Measurements from ENCODE around the gene FRMD3. TPM values are rescaled to one million over a fixed set of nuclear protein-coding genes. Genes with fewer than 3 reads are reported as not detected.

Gene FRMD3
- total and polyA plus RNA-seq, 8 donors: 1.0 to 3.7 (median 2.3) TPM

GRCh38 chr9:83474631-83475030, 63.6 kb downstream of the FRMD3 start:
- H3K36me3 ChIP-seq: no peaks in the 10 kb centered on the region
- no peak for ATAC-seq
- H3K4me1 ChIP-seq: peaks cover 0 to 37% of the 10 kb centered on the region in 2 donors
- intact Hi-C loops (cut with DNase I): no loop called here
- TF ChIP-seq CTCF (IDR thresholded peaks at IDR 0.05): no peak
- H3K27me3 ChIP-seq: no peaks in the 10 kb centered on the region
- H3K27ac ChIP-seq: peak overlapping the region in 1 of 2 donors; percentile 87
- H3K9me3 ChIP-seq: no peaks in the 10 kb centered on the region
- DNase-seq: no peak
- no peak overlapping the region for H3K4me3 ChIP-seq

- H3K4me3 ChIP-seq: peak overlapping the region in 1 of 2 donors; percentile 7
Observed at GRCh38 chr9:83473488-83473971, 64.7 kb downstream of the FRMD3 start.

GRCh38 chr9:83472764-83473163, 65.4 kb downstream of the FRMD3 start:
- Histone ChIP-seq H3K27ac (peak overlapping the region in 1 of 2 donors; percentile 87), H3K4me1 (peaks cover 0 to 37% of the 10 kb centered on the region in 2 donors), H3K4me3 (peak overlapping the region in 1 of 2 donors; percentile 7), H3K27me3 (no peaks in the 10 kb centered on the region), H3K9me3 (no peaks in the 10 kb centered on the region), H3K36me3 (no peaks in the 10 kb centered on the region)
- intact Hi-C loops (cut with DNase I): no loop called here
- TF ChIP-seq CTCF (IDR thresholded peaks at IDR 0.05): no peak
- ATAC-seq: peak; percentile 49
- peak in 1 of 4 donors; percentile 39 for DNase-seq

More at GRCh38 chr9:83473488-83473971, 64.7 kb downstream of the FRMD3 start:
- Histone ChIP-seq H3K4me1 (peaks cover 0 to 37% of the 10 kb centered on the region in 2 donors), H3K27ac (peak overlapping the region in 1 of 2 donors; percentile 87), H3K9me3 (no peaks in the 10 kb centered on the region), H3K27me3 (no peaks in the 10 kb centered on the region), H3K36me3 (no peaks in the 10 kb centered on the region)
- TF ChIP-seq CTCF (IDR thresholded peaks at IDR 0.05): no peak
- intact Hi-C loops (cut with DNase I): no loop called here
- DNase-seq: no peak
- ATAC-seq: peak; percentile 31

- Histone ChIP-seq H3K4me1 (peaks cover 0 to 37% of the 10 kb centered on the region in 2 donors), H3K9me3 (no peaks in the 10 kb centered on the region), H3K27ac (peak overlapping the region in 1 of 2 donors; percentile 87), H3K27me3 (no peaks in the 10 kb centered on the region), H3K4me3 (no peak overlapping the region), H3K36me3 (no peaks in the 10 kb centered on the region)
- intact Hi-C loops (cut with DNase I): no loop called here
- DNase-seq (no peak), ATAC-seq (no peak)
- no peak for TF ChIP-seq CTCF (IDR thresholded peaks at IDR 0.05)
Observed at GRCh38 chr9:83472221-83472665, 66.0 kb downstream of the FRMD3 start.

GRCh38 chr9:83471241-83471640, 67.0 kb downstream of the FRMD3 start:
- Histone ChIP-seq H3K4me3 (no peak overlapping the region), H3K36me3 (no peaks in the 10 kb centered on the region), H3K4me1 (peaks cover 0 to 37% of the 10 kb centered on the region in 2 donors), H3K9me3 (no peaks in the 10 kb centered on the region), H3K27ac (peak overlapping the region in 1 of 2 donors; percentile 87), H3K27me3 (no peaks in the 10 kb centered on the region)
- ATAC-seq: no peak
- intact Hi-C loops (cut with DNase I): no loop called here
- no peak for TF ChIP-seq CTCF (IDR thresholded peaks at IDR 0.05)
- peak in 1 of 4 donors; percentile 41 for DNase-seq

All from left lung (tissue), 10 donors.